ENCODE measurements around the gene ERC1.

DNA sequence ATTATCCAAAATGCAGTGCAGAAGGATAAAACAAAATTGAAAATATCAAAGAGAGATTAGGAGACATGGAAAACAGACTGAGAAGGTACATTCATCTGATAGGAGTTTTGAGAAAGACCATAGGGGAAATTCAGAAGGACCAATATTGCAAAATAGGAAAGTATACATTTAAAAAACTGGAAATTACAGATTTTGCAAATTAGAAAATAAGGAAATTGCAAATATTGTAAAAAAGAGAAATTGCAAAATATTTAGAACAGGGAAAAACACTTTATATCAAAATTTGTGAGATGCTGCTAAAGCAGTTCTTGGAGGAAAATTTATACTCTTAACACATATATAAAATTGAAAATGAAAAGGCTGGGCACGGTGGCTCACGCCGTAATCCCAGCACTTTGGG lies 410.9 kb downstream of the ERC1 start:
- TF ChIP-seq CTCF (conservative IDR thresholded peaks at IDR 0.05; ENCODE audit: low read depth, low read length), result no peak
- no peak for TF ChIP-seq EZH2phosphoT487 (IDR thresholded peaks at IDR 0.05; ENCODE audit: borderline replicate concordance, low read length)
